Tibial nerve (tissue), 4 donors: ENCODE measurements around the gene GRXCR2.

ENCODE experiments used
- CTCF ChIP-seq, 5 experiments: fragments of 200-600 bp in 3 of 5; fragments of 450-650 bp in 2 of 5; sonication (generic) in 3 of 5; IDR thresholded peaks; one replicate each; pipeline ENCODE4 v1.5.1; 2016 to 2019; ENCODE audit warnings: antibody characterized with exemption in 5 of 5, mild to moderate bottlenecking in 3 of 5, moderate library complexity in 2 of 5
- EP300 ChIP-seq, 2 donors: sonication (generic); formaldehyde crosslinking; IDR thresholded peaks; one replicate each; pipeline ENCODE4 v1.6.1; 2017; ENCODE audit warnings: antibody characterized with exemption in 2 of 2, mild to moderate bottlenecking in 1 of 2
- POLR2A ChIP-seq, 2 donors: fragments of 450-650 bp; IDR thresholded peaks; one replicate each; pipeline ENCODE4 v1.6.1; 2017; ENCODE audit warnings: antibody characterized with exemption in 2 of 2, mild to moderate bottlenecking in 2 of 2, moderate library complexity in 2 of 2

- TF ChIP-seq CTCF (IDR thresholded peaks at IDR 0.05), result no peak
- no peak for TF ChIP-seq POLR2A (IDR thresholded peaks at IDR 0.05)
- TF ChIP-seq EP300 (IDR thresholded peaks at IDR 0.05), result no peak
Measured at GRCh38 chr5:145847499-145848497, 25.0 kb downstream of the GRXCR2 start.
